HepG2 (cell line): ENCODE measurements around the gene WNT5B. TPM values are rescaled to one million over a fixed set of nuclear protein-coding genes. Genes with fewer than 3 reads are reported as not detected.

Experiments used
- AHDC1 ChIP-seq: sonication (generic); formaldehyde crosslinking; IDR thresholded peaks from 2 replicates; pipeline ENCODE4 v1.5.1; 2020; ENCODE audit warnings: mild to moderate bottlenecking, missing genetic modification reagents, borderline replicate concordance
- FOXK1 ChIP-seq: sonication (generic); formaldehyde crosslinking; IDR thresholded peaks from 2 replicates; pipeline ENCODE4 v1.4.0; 2020; ENCODE audit warnings: low read depth, missing genetic modification reagents, borderline replicate concordance
- KDM5B ChIP-seq: sonication (generic); formaldehyde crosslinking; IDR thresholded peaks from 2 replicates; pipeline ENCODE4 v1.4.0; 2020; ENCODE audit warnings: missing genetic modification reagents, mild to moderate bottlenecking, borderline replicate concordance
- NFKBIZ ChIP-seq: IDR thresholded peaks from 2 replicates; pipeline ENCODE4 v1.6.1; 2018; ENCODE audit warnings: missing genetic modification reagents, missing compliant biosample characterization
- POLR2G ChIP-seq: fragments of 200-400 bp; formaldehyde crosslinking; IDR thresholded peaks from 2 replicates; pipeline ENCODE4 v1.6.1; 2018; ENCODE audit warnings: mild to moderate bottlenecking, low read depth, low read length, moderate library complexity
- RELA ChIP-seq: sonication (generic); formaldehyde crosslinking; IDR thresholded peaks from 2 replicates; pipeline ENCODE4 v1.4.0; 2020; ENCODE audit warnings: missing genetic modification reagents
- RXRB ChIP-seq: IDR thresholded peaks from 2 replicates; pipeline ENCODE4 v1.6.1; 2016; ENCODE audit warnings: borderline replicate concordance, missing genetic modification reagents, missing compliant biosample characterization
- ZBTB33 ChIP-seq: sonication (generic); formaldehyde crosslinking; IDR thresholded peaks from 2 replicates; pipeline ENCODE4 v1.4.0; 2020; ENCODE audit warnings: missing genetic modification reagents
- ZGPAT ChIP-seq: IDR thresholded peaks from 2 replicates; pipeline ENCODE4 v1.6.1; 2016; ENCODE audit warnings: mild to moderate bottlenecking
- ZNF142 ChIP-seq: sonication (generic); formaldehyde crosslinking; IDR thresholded peaks from 2 replicates; pipeline ENCODE4 v1.4.0; 2020; ENCODE audit warnings: missing genetic modification reagents
- ZNF264 ChIP-seq: sonication (generic); formaldehyde crosslinking; IDR thresholded peaks from 2 replicates; pipeline ENCODE4 v1.4.0; 2020; ENCODE audit warnings: missing genetic modification reagents
- ZNF3 ChIP-seq: IDR thresholded peaks from 2 replicates; pipeline ENCODE4 v1.7.0; 2017; ENCODE audit warnings: inconsistent platforms
- ZNF746 ChIP-seq: sonication (generic); formaldehyde crosslinking; IDR thresholded peaks from 2 replicates; pipeline ENCODE4 v1.8.0; 2022; ENCODE audit warnings: mild to moderate bottlenecking, missing genetic modification reagents
- ZSCAN25 ChIP-seq: sonication (generic); formaldehyde crosslinking; IDR thresholded peaks from 2 replicates; pipeline ENCODE4 v1.8.0; 2022; ENCODE audit warnings: mild to moderate bottlenecking, missing genetic modification reagents
- polyA plus RNA-seq, 8 experiments: library from polyadenylated mRNA; depleted of rRNA in 3 of 8; stranded (reverse) in 7 of 8; unstranded in 1 of 8; fragments of >200 nt; fragmentation: Illumina TruSeq in 4 of 8; extraction: Trizol in 4 of 8; gene quantifications; 2 replicates each; pipeline versions ENCODE4 v1.2.1 to v1.2.3, GENCODE V29; 2011 to 2016; ENCODE audit warnings: low read depth in 4 of 8, missing spikeins in 1 of 8, mixed read lengths in 1 of 8; ENCODE audit not compliant: insufficient read depth in 1 of 8
- total RNA-seq, 5 experiments: library from RNA; depleted of rRNA; stranded (reverse); fragments of >200 nt; fragmentation: Illumina TruSeq; extraction: Trizol; gene quantifications; 2 replicates each; pipeline ENCODE4 v1.2.3, GENCODE V29; 2016; ENCODE audit warnings: low read depth in 1 of 5

WNT5B gene
- total and polyA plus RNA-seq, 2 of the 13 experiments (the other 11 are each of a cell fraction or from before 2014, with no cell fraction given) = 0.04 TPM; not detected in 1

- no peak for TF ChIP-seq ZBTB33 (CRISPR knock-in tag)
- TF ChIP-seq ZNF746 = no peak
- TF ChIP-seq ZNF142 (CRISPR knock-in tag) = 0 out of 2 replicates have a peak, but pooled peaks have one; percentile 26
- TF ChIP-seq ZNF3 = no peak
- TF ChIP-seq POLR2G = peak; percentile 36; the same call in 1 of the 2 replicates
- TF ChIP-seq AHDC1 = peak; percentile 90
- peak; percentile 98 for TF ChIP-seq RXRB (CRISPR knock-in tag)
- no peak for TF ChIP-seq RELA
- TF ChIP-seq ZNF264 (CRISPR knock-in tag) = peak; percentile 16; the same call in 1 of the 2 replicates
- peak; percentile 59; the same call in 1 of the 2 replicates for TF ChIP-seq ZSCAN25 (CRISPR knock-in tag)
- TF ChIP-seq FOXK1 (CRISPR knock-in tag) = peak; percentile 95; the same call in 1 of the 2 replicates
- TF ChIP-seq NFKBIZ (CRISPR knock-in tag) = no peak
- peak; percentile 47; the same call in 1 of the 2 replicates for TF ChIP-seq KDM5B (CRISPR knock-in tag)
- peak; percentile 80; the same call in 1 of the 2 replicates for TF ChIP-seq ZGPAT (CRISPR knock-in tag)
Measured at GRCh38 chr12:1668833-1669543, 40.0 kb downstream of the WNT5B start (continued).
